Astrocyte of the cerebellum (primary cell): ENCODE results near the gene TMEM140.
"Not testable (repeated sequence)": the region's sequence is repeated elsewhere in the genome, so short reads cannot be mapped to it uniquely, and the experiment has no call there.

Experiments used
- DNase-seq: peaks from one replicate; pipeline ENCODE4 v3.0.0-alpha.2; 2011; ENCODE audit warnings: low read depth
- H3K4me3 ChIP-seq: 2 replicates; pipeline ENCODE4 v1.5.1; 2011; ENCODE audit warnings: mild to moderate bottlenecking, low read depth, low read length, moderate library complexity
- CTCF ChIP-seq: IDR thresholded peaks from 2 replicates; pipeline ENCODE4 v1.5.1; 2012; ENCODE audit warnings: low read length, low read depth, moderate library complexity, mild to moderate bottlenecking; ENCODE audit errors: missing control alignments
- in situ Hi-C: cut with HindIII; loops from 2 replicates; pipeline ENCODE4 v1.10.0; 2017; ENCODE audit warnings: low sequenced_read_pairs

The TMEM140 gene

GRCh38 chr7:135167365-135167917, 19.6 kb downstream of the TMEM140 start:
- TF ChIP-seq CTCF: no peak
- H3K4me3 ChIP-seq: no peak overlapping the region
- in situ Hi-C loops: no loop called here
- DNase-seq: no peak

DNA sequence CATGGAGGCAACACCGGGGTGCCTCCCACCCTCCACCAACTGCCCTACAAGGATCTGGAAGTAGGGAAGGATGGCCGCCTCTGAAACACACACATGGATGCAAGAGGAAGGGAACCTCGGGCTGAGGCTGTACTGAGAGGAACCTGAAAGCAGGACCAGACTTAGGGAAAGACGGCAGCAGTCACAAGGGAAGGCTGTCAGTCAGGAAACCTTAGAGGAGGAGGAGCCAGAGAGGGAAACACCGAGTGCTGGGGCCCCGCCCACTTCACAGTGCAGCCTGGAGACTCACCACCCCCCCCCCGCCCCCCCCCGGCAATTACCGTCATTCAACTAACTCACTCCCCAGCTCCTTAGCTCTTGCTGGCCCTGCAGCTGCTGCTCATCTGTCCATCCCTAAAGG, 20.1 kb downstream of the TMEM140 start:
- TF ChIP-seq CTCF: no peak
- no peak overlapping the region for H3K4me3 ChIP-seq
- DNase-seq: no peak
- in situ Hi-C loops: no loop called here

GRCh38 chr7:135168489-135169140, 20.7 kb downstream of the TMEM140 start:
- H3K4me3 ChIP-seq: no peak overlapping the region
- TF ChIP-seq CTCF: no peak
- in situ Hi-C loops: no loop called here

GRCh38 chr7:135169141-135169963, 21.5 kb downstream of the TMEM140 start:
- peak overlapping the region; percentile 76 for H3K4me3 ChIP-seq
- peak; percentile 31 for TF ChIP-seq CTCF
- no peak for DNase-seq
- in situ Hi-C loops: no loop called here

More at GRCh38 chr7:135168489-135169140, 20.7 kb downstream of the TMEM140 start:
- DNase-seq: no peak

DNA sequence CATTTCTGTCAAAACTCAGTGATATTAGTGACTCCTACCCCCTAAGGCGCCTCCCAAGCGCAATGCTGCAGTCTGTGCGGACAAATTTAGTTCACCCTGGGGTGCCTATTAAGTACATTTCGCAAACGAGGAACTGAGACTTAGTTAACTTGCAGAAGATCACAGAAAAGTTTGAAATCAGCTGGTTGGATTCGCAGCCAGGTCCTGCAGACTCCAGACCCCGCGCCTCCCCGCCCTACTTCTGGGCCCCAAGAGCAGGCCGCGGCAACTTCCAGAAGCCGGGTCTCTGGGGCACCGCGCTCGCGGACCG, 22.0 kb downstream of the TMEM140 start:
- peak overlapping the region; percentile 76 for H3K4me3 ChIP-seq
- TF ChIP-seq CTCF: no peak
- DNase-seq: no peak
- in situ Hi-C loops: no loop called here

DNA sequence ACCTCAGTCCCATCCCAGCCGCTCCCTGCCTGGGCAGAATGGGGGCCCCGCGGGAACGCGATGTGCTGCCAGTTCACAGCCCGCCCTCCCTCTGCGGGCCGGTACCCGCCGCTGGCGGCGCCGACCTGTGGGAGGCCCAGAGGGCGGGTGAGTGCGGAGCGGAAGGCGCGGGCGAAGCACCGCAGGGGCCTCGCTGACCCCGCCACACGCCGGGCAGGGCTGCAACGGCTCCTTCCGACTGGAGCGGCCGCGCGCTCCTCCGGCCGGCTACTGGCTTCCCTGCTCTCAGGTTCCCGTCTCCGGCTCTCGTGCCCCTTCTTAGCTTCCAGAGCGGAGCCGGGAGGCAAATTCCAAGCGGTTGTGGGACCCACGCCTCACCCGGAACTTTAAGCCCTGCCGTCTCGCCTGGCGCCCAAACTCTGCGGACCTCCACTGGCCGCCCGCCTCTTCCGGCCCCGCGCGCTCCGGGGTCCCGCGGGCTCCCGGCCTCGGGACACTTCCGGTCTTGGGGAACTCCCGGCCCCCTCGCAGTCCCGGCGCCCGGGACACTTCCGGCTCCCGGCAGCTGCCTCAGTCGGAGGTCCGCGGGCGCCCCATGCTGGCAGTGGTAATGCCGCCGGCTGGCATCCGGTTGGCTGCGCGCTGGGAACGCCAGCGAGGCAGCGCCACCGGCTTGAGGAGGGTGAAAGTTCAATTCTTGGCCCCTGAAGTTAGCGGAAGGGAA, 22.6 kb downstream of the TMEM140 start, which contains the start of gene CYREN:
TSS of gene CYREN (minus strand) at position 434 of the 724 bp plus-strand sequence. CDS start 1,785 bp downstream, outside the sequence.
- in situ Hi-C loops: no loop called here
- H3K4me3 ChIP-seq: peak within 1 kb of the TSS; percentile 76
- peak; percentile 36 for TF ChIP-seq CTCF
- peak; percentile 46 for DNase-seq

DNA sequence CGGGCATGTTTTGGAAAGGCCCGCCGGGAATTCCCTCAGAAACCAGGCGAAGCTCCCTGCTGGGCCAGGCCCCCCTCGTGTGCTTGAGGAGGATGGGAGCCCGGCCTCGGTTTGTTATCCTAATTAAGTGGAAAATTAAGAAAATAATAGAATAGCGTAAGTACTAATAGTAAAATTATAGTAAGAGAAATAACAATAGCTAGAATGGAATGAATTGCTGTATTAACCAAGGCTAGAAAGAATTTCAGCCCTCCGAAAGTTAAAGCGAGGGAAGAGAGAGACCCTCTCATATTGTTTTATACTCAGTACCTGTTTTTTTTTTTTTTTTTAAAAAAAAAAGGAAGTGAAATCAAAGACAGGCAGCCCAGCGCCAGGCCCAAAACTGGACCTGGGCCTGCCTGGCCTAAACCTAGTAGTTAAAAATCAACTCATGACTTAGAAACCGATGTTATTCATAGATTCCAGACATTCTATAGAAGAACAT, 23.2 kb downstream of the TMEM140 start:
- H3K4me3 ChIP-seq: peak overlapping the region; percentile 76
- in situ Hi-C loops, DNase-seq: not testable (repeated sequence)

- H3K4me3 ChIP-seq, DNase-seq, in situ Hi-C loops: not testable (repeated sequence)
Measured at GRCh38 chr7:135171581-135172291, 23.9 kb downstream of the TMEM140 start.

DNA sequence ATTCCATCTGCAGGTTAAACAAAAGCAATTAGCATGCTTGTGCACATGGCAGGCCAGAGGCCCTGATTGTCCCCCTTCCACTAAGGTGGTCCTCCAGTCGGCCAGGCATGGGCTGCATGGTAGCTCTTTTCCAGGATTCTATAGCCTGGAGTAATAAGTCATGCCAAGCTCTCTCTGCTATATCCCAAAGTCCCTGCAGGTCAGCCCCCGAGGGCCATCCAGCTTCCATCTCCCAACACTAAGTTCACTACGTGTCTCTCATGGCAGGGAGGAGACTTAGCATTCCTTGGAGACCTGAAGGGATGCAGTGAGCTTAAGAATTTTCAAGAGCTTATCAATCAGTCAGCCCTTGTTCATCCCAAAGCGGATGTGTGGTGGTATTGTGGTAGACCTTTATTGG, 26.0 kb downstream of the TMEM140 start:
- H3K4me3 ChIP-seq, in situ Hi-C loops, DNase-seq: not testable (repeated sequence)
